SH-SY5Y (cell line): Measurements from ENCODE around the gene NABP1.

Source experiments
- GATA2 ChIP-seq: IDR thresholded peaks from 2 replicates; pipeline ENCODE4 v1.6.1; 2011; ENCODE audit warnings: mild to moderate bottlenecking, low read depth, low read length
- GATA3 ChIP-seq: IDR thresholded peaks from 2 replicates; pipeline ENCODE4 v1.6.1; 2011; ENCODE audit warnings: low read depth, mild to moderate bottlenecking, low read length, moderate library complexity

GRCh38 chr2:191705084-191705483, 27.1 kb downstream of the NABP1 start:
- TF ChIP-seq GATA3 (no peak), GATA2 (no peak)
